ENCODE results near the gene SFTPD.
"Not testable (repeated sequence)": the region's sequence is repeated elsewhere in the genome, so short reads cannot be mapped to it uniquely, and the experiment has no call there.

GRCh38 chr10:79986661-79987060, 37.8 kb upstream of the SFTPD start:
- TF ChIP-seq POLR2A, CTCF (IDR thresholded peaks at IDR 0.05): not testable (repeated sequence)
